ENCODE results near the gene CXCL10.
"Not testable (repeated sequence)": the region's sequence is repeated elsewhere in the genome, so short reads cannot be mapped to it uniquely, and the experiment has no call there.

Gene CXCL10

GRCh38 chr4:76023389-76023788 is at the start of gene CXCL10:
Gene CXCL10, minus strand, starts transcription at chr4:76023497. Its CDS starts 66 bp downstream, at chr4:76023431.
- DNase-seq: no peak

GRCh38 chr4:76072760-76073159 is 49.5 kb upstream of the CXCL10 start:
- no peak for DNase-seq

GRCh38 chr4:76067652-76068286 is 44.5 kb upstream of the CXCL10 start:
- peak; percentile 82 for DNase-seq

DNA sequence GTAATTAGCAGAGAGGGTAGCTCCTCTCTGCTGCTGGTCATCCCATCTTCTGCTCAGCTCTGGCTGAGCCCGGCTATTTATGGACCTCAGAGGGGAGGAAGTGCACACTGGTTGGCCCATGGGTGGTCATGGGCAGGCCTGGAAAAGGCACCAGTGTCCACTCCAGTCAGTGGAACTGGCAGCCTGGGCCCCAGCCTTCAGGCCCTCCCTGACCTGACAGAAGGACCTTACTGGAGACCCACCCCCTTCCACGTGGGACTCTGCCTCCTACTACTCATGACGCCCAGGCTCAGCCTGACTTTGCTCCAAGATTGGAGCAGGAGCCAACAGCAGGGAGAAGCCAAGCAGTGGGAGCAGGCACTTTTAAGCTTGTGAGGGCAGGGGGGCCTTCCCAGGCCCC is 43.2 kb upstream of the CXCL10 start:
- DNase-seq: no peak

GRCh38 chr4:76061982-76062381 is 38.7 kb upstream of the CXCL10 start:
- no peak for DNase-seq

DNA sequence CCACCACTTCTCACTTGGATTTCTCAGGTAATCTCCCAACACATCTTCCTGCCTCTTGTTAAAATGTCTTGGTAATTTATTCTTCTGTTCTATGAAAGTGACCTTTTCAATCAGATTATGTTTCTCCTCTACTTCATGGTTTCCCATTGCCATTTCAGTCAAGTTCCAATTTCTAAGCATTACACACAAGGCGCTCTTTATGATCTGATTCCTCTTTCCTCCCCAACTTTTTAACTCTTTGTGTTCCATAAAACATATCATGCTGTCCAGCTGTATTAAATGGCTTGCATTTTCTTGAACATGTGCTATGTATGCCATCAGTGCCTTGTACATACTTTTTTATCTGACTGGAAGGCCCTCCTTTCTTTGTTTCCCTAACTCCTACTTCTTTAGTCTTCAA is 38.1 kb upstream of the CXCL10 start:
- DNase-seq: no peak

DNA sequence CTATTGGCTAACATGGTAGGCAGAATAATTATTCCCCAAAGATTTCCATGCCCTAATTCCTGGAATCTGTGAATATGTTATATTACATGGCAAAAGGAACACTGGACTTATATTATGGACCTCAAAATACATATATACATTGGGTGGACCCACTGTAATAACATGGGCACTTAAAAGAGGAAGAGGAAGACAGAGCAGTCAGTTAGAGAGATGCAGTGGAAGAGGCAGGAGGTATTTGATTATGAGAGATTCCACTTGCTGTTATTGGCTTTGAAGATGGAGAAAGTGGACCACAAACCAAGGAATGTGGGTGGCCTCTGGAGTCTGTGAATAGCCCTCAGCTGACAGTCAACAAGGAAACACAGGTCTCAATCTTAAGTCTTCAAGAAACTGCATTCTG is 37.2 kb upstream of the CXCL10 start:
- no peak for DNase-seq

- no peak for DNase-seq
Observed at GRCh38 chr4:76059750-76060149, 36.5 kb upstream of the CXCL10 start.

- DNase-seq: peak; percentile 37
Observed at GRCh38 chr4:76058888-76059426, 35.7 kb upstream of the CXCL10 start.

DNA sequence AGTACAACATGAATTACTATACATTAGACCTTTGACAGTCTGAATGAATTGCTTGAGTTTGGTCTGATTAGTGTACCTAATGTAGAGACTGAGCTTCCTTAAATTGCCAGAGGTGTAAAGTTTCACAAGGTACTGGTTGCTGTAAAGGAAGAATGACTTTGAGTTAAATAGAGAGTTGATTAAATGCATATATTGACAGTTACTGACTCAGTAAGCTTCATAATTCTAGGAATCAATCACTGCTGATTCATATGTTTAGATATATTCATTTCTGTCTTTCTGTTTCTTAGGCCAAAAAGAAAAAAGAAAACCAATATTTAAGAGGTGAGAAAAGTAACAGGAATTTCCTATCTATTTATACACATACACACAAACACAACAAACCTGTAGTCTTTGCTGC is 35.0 kb upstream of the CXCL10 start:
- DNase-seq: no peak

DNA sequence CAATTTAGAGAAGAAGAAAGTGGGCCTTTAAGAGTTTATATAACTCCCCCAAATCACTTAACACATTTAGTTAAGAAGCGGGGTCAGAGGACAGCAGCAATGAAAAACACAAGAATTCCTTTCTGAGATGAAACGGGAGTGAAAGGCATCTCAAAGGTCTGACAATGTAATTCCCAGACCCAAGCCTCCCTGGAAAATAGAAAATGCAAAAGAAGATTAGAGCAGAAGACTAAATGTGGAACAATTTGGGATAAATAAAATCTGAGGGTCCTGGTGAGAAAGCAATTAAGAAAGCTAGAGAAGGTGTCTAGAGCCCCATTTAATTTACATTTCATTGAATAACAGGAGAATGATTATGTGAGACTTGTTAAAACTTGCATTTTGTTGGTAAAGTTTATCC is 32.1 kb upstream of the CXCL10 start:
- no peak for DNase-seq

- no peak for DNase-seq
Observed at GRCh38 chr4:76055016-76055415, 31.7 kb upstream of the CXCL10 start.

DNA sequence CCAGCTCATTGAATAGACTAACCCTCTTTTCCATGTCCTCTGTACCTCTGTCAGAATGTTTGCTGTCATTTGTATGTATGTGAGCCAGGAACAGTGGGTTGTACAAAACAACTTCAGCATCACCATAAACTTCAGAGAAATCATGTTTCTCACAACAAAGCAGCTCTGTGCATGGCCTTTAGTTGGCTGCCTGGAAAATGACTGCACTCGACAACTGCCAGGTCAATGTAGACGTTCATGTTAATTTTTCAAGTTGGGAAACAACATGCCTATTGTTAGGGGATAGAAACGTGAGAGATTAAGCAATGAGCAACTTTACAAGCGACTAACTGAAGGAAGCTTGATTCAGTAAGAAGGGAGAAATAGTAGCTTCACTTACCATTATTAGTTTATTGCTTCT is 30.4 kb upstream of the CXCL10 start:
- no peak for DNase-seq

DNA sequence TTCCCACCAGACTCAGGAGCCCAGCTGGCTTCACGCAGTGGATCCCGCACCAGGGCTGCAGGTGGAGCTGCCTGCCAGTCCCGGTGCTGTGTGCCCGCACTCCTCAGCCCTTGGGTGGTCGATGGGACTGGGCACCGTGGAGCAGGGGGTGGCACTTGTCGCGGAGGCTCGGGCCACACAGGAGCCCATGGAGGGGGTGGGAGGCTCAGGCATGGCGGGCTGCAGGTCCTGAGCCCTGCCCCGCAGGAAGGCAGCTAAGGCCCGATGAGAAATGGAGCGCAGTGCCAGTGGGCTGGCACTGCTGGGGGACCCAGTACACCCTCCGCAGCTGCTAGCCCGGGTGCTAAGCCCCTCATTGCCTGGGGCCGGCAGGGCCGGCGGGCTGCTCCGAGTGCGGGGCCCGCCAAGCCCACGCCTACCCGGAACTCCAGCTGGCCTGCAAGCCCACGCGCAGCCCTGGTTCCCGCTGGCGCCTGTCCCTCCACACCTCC is 27.3 kb upstream of the CXCL10 start:
- DNase-seq: not testable (repeated sequence)

DNA sequence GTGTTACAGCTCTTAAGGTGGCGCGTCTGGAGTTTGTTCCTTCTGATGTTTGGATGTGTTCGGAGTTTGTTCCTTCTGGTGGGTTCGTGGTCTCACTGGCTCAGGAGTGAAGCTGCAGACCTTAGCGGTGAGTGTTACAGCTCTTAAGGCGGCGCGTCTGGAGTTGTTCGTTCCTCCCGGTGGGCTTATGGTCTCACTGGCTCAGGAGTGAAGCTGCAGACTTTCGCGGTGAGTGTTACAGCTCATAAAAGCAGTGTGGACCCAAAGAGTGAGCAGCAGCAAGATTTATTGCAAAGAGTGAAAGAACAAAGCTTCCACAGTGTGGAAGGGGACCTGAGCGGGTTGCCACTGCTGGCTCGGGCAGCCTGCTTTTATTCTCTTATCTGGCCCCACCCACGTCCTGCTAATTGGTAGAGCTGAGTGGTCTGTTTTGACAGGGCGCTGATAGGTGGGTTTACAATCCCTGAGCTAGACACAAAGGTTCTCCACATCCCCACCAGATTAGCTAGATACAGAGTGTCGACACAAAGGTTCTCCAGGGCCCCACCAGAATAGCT is 26.6 kb upstream of the CXCL10 start:
- not testable (repeated sequence) for DNase-seq

DNA sequence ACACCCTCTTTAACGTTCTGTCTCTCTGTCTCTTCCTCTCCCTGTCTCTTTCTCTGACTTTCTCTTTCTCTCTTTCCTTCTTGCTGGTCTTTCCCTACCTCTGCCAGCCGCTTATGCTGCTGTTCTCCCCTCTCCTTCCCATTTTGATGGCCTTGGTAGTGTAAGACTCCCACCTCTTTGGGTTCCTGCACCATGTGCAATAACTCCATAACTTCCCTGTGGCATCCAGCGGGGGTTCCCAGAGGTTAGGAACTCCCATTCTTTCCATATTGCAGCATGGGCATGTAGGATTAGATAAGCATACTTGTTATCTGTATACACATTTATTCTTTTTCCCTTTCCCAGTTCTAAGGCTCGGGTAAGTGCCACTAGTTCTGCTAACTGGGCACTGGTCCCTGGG is 21.4 kb upstream of the CXCL10 start:
- DNase-seq: not testable (repeated sequence)

- DNase-seq: not testable (repeated sequence)
Observed at GRCh38 chr4:76043306-76043705, 20.0 kb upstream of the CXCL10 start.

DNA sequence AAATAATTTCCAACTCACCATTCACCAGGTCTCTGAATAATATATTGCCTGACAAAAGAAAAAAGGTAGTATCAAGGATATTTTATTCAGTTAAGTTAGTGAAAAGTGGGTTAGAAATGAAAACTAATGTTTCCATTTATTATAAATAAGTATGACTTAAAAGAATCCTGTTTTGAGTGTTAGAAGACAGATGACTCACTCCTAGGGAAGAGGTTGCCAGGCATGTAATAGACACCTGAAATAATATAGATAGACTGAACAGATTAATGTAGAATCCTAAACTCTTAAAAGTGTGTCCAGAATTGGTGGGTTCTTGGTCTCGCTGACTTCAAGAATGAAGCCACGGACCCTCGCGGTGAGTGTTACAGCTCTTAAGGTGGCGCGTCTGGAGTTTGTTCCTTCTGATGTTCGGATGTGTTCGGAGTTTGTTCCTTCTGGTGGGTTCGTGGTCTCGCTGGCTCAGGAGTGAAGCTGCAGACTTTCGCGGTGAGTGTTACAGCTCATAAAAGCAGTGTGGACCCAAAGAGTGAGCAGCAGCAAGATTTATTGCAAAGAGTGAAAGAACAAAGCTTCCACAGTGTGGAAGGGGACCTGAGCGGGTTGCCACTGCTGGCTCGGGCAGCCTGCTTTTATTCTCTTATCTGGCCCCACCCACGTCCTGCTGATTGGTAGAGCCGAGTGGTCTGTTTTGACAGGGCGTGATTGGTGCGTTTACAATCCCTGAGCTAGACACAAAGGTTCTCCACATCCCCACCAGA is 19.1 kb upstream of the CXCL10 start:
- DNase-seq: not testable (repeated sequence)

DNA sequence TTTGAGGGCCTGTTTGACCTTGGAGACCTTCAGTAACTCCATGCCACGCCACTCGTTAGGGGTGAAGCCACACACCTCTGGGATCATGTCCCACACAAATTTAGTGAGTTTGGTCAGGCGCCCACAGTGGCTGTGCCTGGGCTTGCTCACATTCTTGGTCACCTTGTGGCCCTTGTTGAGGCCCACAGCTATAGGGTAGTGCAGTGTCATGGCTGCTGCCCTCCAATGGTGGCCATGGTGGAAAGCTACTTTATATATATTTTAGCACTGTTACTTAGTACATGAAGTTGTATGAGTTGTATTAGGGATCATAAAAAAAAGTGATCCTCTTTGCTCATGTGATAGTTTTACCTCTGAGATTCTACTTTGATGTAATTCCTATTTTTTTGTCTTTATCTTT is 13.6 kb upstream of the CXCL10 start:
- DNase-seq: no peak

DNA sequence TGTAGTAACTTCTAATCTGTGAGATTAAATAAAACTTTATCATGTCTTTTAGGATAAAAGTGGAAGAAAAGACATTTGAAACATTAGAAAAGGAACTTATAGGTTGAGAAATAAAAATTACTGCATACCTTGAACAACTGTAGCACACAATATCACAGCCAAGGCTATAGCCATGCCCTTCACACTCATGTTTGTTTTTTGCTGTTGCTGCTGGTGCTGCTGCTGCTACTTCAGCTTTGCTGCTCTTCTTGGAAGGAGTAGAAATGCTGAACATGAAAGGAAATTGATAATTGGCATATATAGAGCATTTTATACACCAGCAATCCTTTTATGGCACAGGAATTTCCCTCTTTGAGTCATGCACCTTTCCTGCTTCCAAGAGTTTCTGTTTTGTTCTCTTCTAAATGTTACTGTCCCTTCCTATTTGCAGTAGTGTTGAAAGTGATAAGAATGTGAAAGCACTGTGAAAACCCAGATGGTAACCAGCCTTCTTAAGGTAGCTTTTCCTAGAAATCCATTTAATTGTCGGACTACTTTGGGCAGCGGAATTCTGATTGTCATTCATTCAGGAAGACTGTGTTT is 12.6 kb upstream of the CXCL10 start, which contains the start of gene CXCL11:
CXCL11 (minus strand) TSS at position 272 of the 582 bp plus-strand sequence; CDS start at position 189, 83 bp downstream.
- no peak for DNase-seq

- DNase-seq: no peak
Observed at GRCh38 chr4:76035141-76035540, 11.8 kb upstream of the CXCL10 start.

DNA sequence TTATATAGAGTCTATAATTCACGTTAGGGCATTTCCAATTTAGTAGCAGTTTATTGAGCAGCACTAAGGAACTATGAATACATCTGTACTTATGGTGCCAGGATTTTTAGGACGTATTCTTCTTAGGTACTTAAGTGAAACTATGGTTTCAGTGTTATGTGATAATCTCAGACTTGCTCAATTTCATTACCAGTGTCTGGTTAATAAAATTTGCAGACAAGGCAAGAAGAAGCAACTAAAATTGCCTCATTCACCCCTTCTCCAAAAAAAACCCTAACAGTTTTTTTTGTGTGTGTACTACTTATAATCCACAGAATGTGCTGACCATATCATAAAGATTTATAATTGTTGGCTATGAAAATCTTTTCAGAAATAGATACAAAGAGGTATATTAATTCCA is 6.0 kb upstream of the CXCL10 start:
- no peak for DNase-seq

DNA sequence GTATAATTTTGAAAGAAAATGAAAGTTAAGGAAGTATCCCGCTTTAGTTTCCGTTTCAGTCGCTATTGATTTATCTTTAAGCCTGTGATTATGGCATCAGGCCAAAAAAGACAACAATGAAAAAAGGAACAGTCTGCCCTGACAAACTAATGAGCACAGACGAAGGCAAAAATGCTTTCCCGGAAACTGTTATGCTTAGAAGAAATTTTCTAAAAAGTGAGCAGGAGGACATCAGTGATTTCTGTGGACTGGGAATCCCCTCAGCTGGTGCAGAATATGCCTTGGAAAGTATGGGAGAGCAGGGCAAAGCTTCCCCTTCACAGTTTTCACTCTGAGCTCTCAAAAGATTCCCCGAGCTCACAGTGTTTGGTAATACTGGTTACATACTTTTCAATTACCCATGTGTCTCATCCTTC is 5.1 kb upstream of the CXCL10 start:
- peak; percentile 7 for DNase-seq

Measured in hematopoietic multipotent progenitor cell treated with erythropoietin and hydrocortisone succinate and interleukin-3 and kit ligand, for 8 days (in vitro differentiated cells).